Heart right ventricle (tissue), 16 donors: ENCODE results near the gene POU2F3. TPM values are rescaled to one million over a fixed set of nuclear protein-coding genes. Genes with fewer than 3 reads are reported as not detected.
A peak's percentile ranks its signal among the peaks of the same experiment; 100 is the strongest.

Experiments
- ATAC-seq, 8 donors: fragments of 200-7000 bp; cut with Tn5 transposase; one replicate each; pipeline ENCODE4 v1.9.1; 2020; ENCODE audit warnings: mild to moderate bottlenecking in 8 of 8, moderate library complexity in 8 of 8, moderate number of reproducible peaks in 1 of 8
- DNase-seq, 2 donors: peaks; one replicate each; pipeline ENCODE4 v3.0.0-alpha.2; 2020
- H3K27ac ChIP-seq, 10 donors: fragments of 200-600 bp; sonication (generic) in 2 of 10; one replicate each; pipeline versions ENCODE4 v1.5.0 to v1.8.0; 2020 to 2022; ENCODE audit warnings: mild to moderate bottlenecking in 3 of 10
- H3K27me3 ChIP-seq, 7 donors: fragments of 200-600 bp; one replicate each; pipeline ENCODE4 v1.8.0; 2021 to 2022; ENCODE audit warnings: mild to moderate bottlenecking in 2 of 7
- H3K36me3 ChIP-seq, 9 donors: fragments of 200-600 bp; sonication (generic) in 1 of 9; one replicate each; pipeline versions ENCODE4 v1.5.0 to v1.8.0; 2020 to 2022; ENCODE audit warnings: mild to moderate bottlenecking in 2 of 9
- H3K4me1 ChIP-seq, 9 donors: fragments of 200-600 bp; sonication (generic) in 1 of 9; one replicate each; pipeline versions ENCODE4 v1.5.0 to v1.8.0; 2020 to 2022; ENCODE audit warnings: mild to moderate bottlenecking in 4 of 9
- H3K4me3 ChIP-seq, 10 donors: fragments of 200-600 bp; sonication (generic) in 2 of 10; one replicate each; pipeline versions ENCODE4 v1.5.0 to v1.8.0; 2020 to 2022; ENCODE audit warnings: mild to moderate bottlenecking in 7 of 10, moderate library complexity in 2 of 10
- H3K9me3 ChIP-seq, 11 donors: fragments of 200-600 bp in 10 of 11; sonication (generic) in 2 of 11; one replicate each; pipeline versions ENCODE4 v1.5.0 to v1.8.0; 2013 to 2022; ENCODE audit warnings: mild to moderate bottlenecking in 2 of 11, control low read depth in 1 of 11, moderate library complexity in 1 of 11
- CTCF ChIP-seq, 9 donors: fragments of 200-600 bp; sonication (generic) in 2 of 9; IDR thresholded peaks; one replicate each; pipeline versions ENCODE4 v1.5.0 to v1.8.0; 2021 to 2022; ENCODE audit warnings: antibody characterized with exemption in 9 of 9, mild to moderate bottlenecking in 5 of 9, moderate library complexity in 1 of 9
- WGBS, 2 donors: extraction: QIAGEN DNeasy Blood & Tissue Kit; methylation state at CpG; one replicate each; pipeline ENCODE4 v1.1.7; 2013; ENCODE audit warnings: inconsistent platforms in 1 of 2; 5-methylcytosine and 5-hydroxymethylcytosine counted together
- intact Hi-C, 10 donors: fragments of 100-400 bp; cut with DNase I; formaldehyde crosslinking; loops; one replicate each; pipeline versions ENCODE4 v1.11.1 to v1.14.2; 2022
- polyA plus RNA-seq, 2 donors: library from polyadenylated mRNA; stranded (reverse); fragments of 200-250 nt; gene quantifications; one replicate each; pipeline ENCODE4 v1.2.3, GENCODE V29; 2013
- total RNA-seq, 10 donors: library from RNA; stranded (reverse); fragmentation: NEBNext Ultra II Directional in 3 of 10; extraction: Animal tissue kit (Norgen Biotek cat#: 25700) in 3 of 10; gene quantifications; one replicate each; pipeline versions ENCODE4 v1.2.1 to v1.2.4, GENCODE V29; 2021 to 2023
- donor health status: Arrhythmogenic right ventricular cardiomyopathy.
- donor health status: ischemic (EF 13 %, LVEDD 7.1; RV severe dilation, severe dysfunction).
- donor health status: healthy with polysubstance abuse.
- donor health status: DM: no; HTN: yes; CAD: no.
- donor health status: DM: no; HTN: no; CAD: no.
- donor health status: ischemic (EF 25% LVEDD 6.9; RV normal size, moderate dysfunction).
- donor health status: ischemic (EF 25% LVEDD 5.7; RV mildly dilated, moderate dysfunction).
- donor health status: healthy.
- donor health status: DM: yes; HTN: yes; CAD: no.
- donor health status: Ischemic cardiomyopathy.
- donor health status: ischemic (EF 35%, LVEDD 5.7; RV mildly dilated, moderate dysfunction).
- donor health status: nonischemic (EF 11% LVEDD 7.7; RV severe dilation, severe dysfunction).
- donor health status: DM: yes; HTN: yes; CAD: no.
- donor health status: PGD.
- donor health status: ischemic (EF 29% LVEDD 5.4; RV normal size, mild dysfunction).
- donor health status: nonischemic (EF 23%, LVEDD 6.1; RV moderate dilation, normal function).

POU2F3 gene
- total and polyA plus RNA-seq, 12 donors = 0.03 to 0.15 TPM; not detected in 10

- ATAC-seq (no peak), DNase-seq (no peak)
- peaks cover 0 to 23% (median 7%) of the 10 kb centered on the region in 9 donors for H3K36me3 ChIP-seq
- intact Hi-C loops = loop anchor here in 7 of 10 donors (10.0 kb wide), 4 partner anchors 102 to 352 kb away; no protein-coding TSS in a partner anchor
- H3K4me3 ChIP-seq = no peak overlapping the region
- peak overlapping the region; percentile 15 to 100 (median 89) for H3K27ac ChIP-seq
- no peak for TF ChIP-seq CTCF (IDR thresholded peaks at IDR 0.05)
- H3K27me3 ChIP-seq = peaks cover 0 to 82% (median 0%) of the 10 kb centered on the region in 7 donors
- H3K9me3 ChIP-seq = no peaks in the 10 kb centered on the region
- 84 to 85% methylated on average over 5 of the region's 5 CpGs for WGBS, 2 donors
- H3K4me1 ChIP-seq = peaks cover 4 to 52% (median 46%) of the 10 kb centered on the region in 9 donors
Observed at GRCh38 chr11:120332822-120333716, 93.1 kb downstream of the POU2F3 start.

- peaks cover 0 to 87% (median 0%) of the 10 kb centered on the region in 7 donors for H3K27me3 ChIP-seq
- ATAC-seq = no peak
- no peaks in the 10 kb centered on the region for H3K9me3 ChIP-seq
- TF ChIP-seq CTCF (IDR thresholded peaks at IDR 0.05) = no peak
- H3K36me3 ChIP-seq = peaks cover 0 to 23% (median 7%) of the 10 kb centered on the region in 9 donors
- H3K4me1 ChIP-seq = peaks cover 4 to 59% (median 48%) of the 10 kb centered on the region in 9 donors
- peak overlapping the region in 9 of 10 donors; percentile 9 to 100 (median 98) for H3K27ac ChIP-seq
- no peak for DNase-seq
- no peak overlapping the region for H3K4me3 ChIP-seq
- whole genome bisulfite sequencing, 2 donors = 82 to 84% methylated on average over 1 of the region's 1 CpG
- intact Hi-C loops = loop anchor here in 7 of 10 donors (10.0 kb wide), 4 partner anchors 101 to 351 kb away; no protein-coding TSS in a partner anchor
Observed at GRCh38 chr11:120333801-120334200, 93.9 kb downstream of the POU2F3 start.

- H3K9me3 ChIP-seq = no peaks in the 10 kb centered on the region
- TF ChIP-seq CTCF (IDR thresholded peaks at IDR 0.05) = no peak
- no peak for DNase-seq
- WGBS, 2 donors = 24 to 38% methylated on average over 1 of the region's 1 CpG
- H3K4me3 ChIP-seq = no peak overlapping the region
- H3K36me3 ChIP-seq = peaks cover 0 to 23% (median 7%) of the 10 kb centered on the region in 9 donors
- H3K27ac ChIP-seq = peak overlapping the region in 8 of 10 donors; percentile 31 to 100 (median 99)
- intact Hi-C loops = loop anchor here in 7 of 10 donors (10.0 kb wide), 4 partner anchors 100 to 350 kb away; no protein-coding TSS in a partner anchor
- ATAC-seq = no peak
- peaks cover 4 to 64% (median 53%) of the 10 kb centered on the region in 9 donors for H3K4me1 ChIP-seq
- peaks cover 0 to 92% (median 0%) of the 10 kb centered on the region in 7 donors for H3K27me3 ChIP-seq
Observed at GRCh38 chr11:120334332-120334731, 94.4 kb downstream of the POU2F3 start.

GRCh38 chr11:120334894-120335462 lies 95.0 kb downstream of the POU2F3 start:
- no peaks in the 10 kb centered on the region for H3K9me3 ChIP-seq
- intact Hi-C loops = loop anchor here in 9 of 10 donors (1.0 to 10.0 kb wide), 10 partner anchors 42 to 350 kb away; no protein-coding TSS in a partner anchor
- H3K27ac ChIP-seq = peak overlapping the region; percentile 91 to 100 (median 99)
- 0% methylated on average over 8 of the region's 8 CpGs for WGBS, 2 donors
- ATAC-seq = peak; percentile 20 to 68 (median 54)
- peak; percentile 54 to 81 (median 67) for TF ChIP-seq CTCF (IDR thresholded peaks at IDR 0.05)
- peaks cover 4 to 68% (median 56%) of the 10 kb centered on the region in 9 donors for H3K4me1 ChIP-seq
- peak overlapping the region; percentile 57 to 96 (median 92) for H3K4me3 ChIP-seq
- peaks cover 0 to 19% (median 4%) of the 10 kb centered on the region in 9 donors for H3K36me3 ChIP-seq
- peak in 1 of 2 donors; percentile 87 for DNase-seq
- H3K27me3 ChIP-seq = peaks cover 0 to 93% (median 0%) of the 10 kb centered on the region in 7 donors
